HG02973 (cell line): ENCODE results near the gene LIMS1.
"Not testable (repeated sequence)": the region's sequence is repeated elsewhere in the genome, so short reads cannot be mapped to it uniquely, and the experiment has no call there.

Source experiments
- ATAC-seq: cut with Tn5 transposase; IDR thresholded peaks from one replicate; pipeline ENCODE4 v1.9.1; 2021; ENCODE audit warnings: moderate library complexity; ENCODE audit not compliant: unreplicated experiment

The LIMS1 gene

DNA sequence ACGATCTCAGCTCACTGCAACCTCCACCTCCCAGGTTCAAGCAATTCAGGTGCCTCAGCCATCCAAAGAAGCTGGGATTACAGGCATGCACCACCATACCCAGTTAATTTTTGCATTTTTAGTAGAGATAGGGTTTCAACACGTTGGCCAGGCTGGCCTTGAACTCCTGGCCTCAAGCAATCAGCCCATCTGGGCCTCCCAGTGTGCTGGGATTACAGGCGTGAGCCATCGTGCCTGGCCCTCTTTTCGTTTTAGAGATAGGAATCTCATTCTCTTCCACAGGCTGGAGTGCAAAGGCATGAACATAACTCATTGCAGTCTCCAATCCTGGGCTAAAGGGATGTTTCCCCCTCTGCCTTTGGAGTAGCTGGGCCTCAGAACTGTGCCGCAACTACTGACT lies 182.7 kb downstream of the LIMS1 start:
- not testable (repeated sequence) for ATAC-seq

GRCh38 chr2:108719149-108720044 lies 185.1 kb downstream of the LIMS1 start, which contains the start of gene RANBP2:
TSS of gene RANBP2 (plus strand) at chr2:108719482. CDS start at chr2:108719607, 125 bp downstream.
- peak; percentile 97 for ATAC-seq

DNA sequence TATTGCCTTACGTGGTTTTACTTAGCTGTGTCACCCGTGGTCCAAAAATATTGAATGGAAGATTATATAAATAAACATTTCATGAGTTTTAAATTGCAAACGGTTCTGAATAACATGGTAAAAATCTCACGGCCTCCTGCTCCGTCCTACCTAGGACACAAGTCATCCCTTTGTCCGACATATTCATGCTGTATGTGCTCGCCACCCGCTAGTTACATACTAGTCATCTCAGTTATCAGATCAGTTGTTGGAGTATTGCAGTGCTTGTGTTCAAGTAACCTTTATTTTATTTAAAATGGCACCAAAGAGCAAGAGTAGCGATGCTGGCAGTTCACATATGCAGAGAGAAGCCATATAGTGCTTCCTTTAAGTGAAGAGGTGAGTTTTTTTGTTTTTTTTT lies 191.8 kb downstream of the LIMS1 start:
- ATAC-seq = not testable (repeated sequence)

GRCh38 chr2:108734656-108735055 lies 200.4 kb downstream of the LIMS1 start:
- not testable (repeated sequence) for ATAC-seq
